Chondrocyte (in vitro differentiated cells): ENCODE results near the gene TMEM74B. TPM values are rescaled to one million over a fixed set of nuclear protein-coding genes. Genes with fewer than 3 reads are reported as not detected.

Experiments used
- DNase-seq: peaks from one replicate; pipeline ENCODE4 v3.0.0; 2021; ENCODE audit warnings: mixed read lengths, low spot score
- H3K27ac Mint-ChIP-seq: one replicate; pipeline ENCODE4 v1.8.0; 2021; ENCODE audit warnings: mild to moderate bottlenecking, moderate library complexity, mixed read lengths; ENCODE audit not compliant: unreplicated experiment
- H3K27me3 Mint-ChIP-seq: 2 replicates; pipeline ENCODE4 v1.8.0; 2021; ENCODE audit warnings: low read depth, mixed read lengths
- H3K36me3 Mint-ChIP-seq: 2 replicates; pipeline ENCODE4 v1.8.0; 2021; ENCODE audit warnings: low read depth, mixed read lengths
- H3K4me1 Mint-ChIP-seq: 2 replicates; pipeline ENCODE4 v1.8.0; 2021; ENCODE audit warnings: low read depth, mild to moderate bottlenecking, mixed read lengths
- H3K4me3 Mint-ChIP-seq: one replicate; pipeline ENCODE4 v1.8.0; 2021; ENCODE audit warnings: mild to moderate bottlenecking, moderate library complexity, mixed read lengths; ENCODE audit not compliant: unreplicated experiment
- H3K9me3 Mint-ChIP-seq: 2 replicates; pipeline ENCODE4 v1.8.0; 2021; ENCODE audit warnings: low read depth, mixed read lengths
- total RNA-seq: library from RNA; stranded (reverse); gene quantifications from 3 replicates; pipeline ENCODE4 v1.2.1, GENCODE V29; 2021
- TF ChIP-seq, protein P1 (sequence below): fragments of 200-600 bp; sonication (generic); IDR thresholded peaks from 2 replicates; pipeline ENCODE4 v1.5.0; 2021; ENCODE audit warnings: antibody characterized with exemption, mild to moderate bottlenecking, moderate library complexity

The TMEM74B gene
- total RNA-seq, 1 donor from 2014 or later = 0.65 TPM

DNA sequence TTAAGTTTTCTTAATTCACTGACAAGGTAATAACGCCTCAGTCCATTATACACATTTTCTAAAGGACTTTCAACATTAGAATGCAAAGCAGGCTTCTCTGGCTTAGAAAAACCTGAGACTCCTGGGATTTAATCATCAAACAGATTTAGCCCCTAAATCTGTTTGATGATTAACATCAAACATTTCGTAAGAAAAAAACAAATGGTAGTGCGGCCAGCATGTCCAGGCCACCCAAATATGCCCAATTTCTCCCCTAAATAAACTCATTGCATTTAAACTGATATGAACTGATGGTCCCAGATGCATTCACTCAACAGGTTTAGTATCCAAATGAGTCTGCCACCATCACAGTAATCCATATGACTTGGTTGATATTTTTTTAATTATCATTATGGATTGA is 6.2 kb downstream of the TMEM74B start:
- no peak overlapping the region for H3K27ac Mint-ChIP-seq
- no peak overlapping the region for H3K4me3 Mint-ChIP-seq
- H3K27me3 Mint-ChIP-seq = peaks cover 10% of the 10 kb centered on the region
- H3K36me3 Mint-ChIP-seq = peaks cover 5% of the 10 kb centered on the region
- H3K4me1 Mint-ChIP-seq = no peaks in the 10 kb centered on the region
- DNase-seq = no peak
- TF ChIP-seq, protein P1, sequence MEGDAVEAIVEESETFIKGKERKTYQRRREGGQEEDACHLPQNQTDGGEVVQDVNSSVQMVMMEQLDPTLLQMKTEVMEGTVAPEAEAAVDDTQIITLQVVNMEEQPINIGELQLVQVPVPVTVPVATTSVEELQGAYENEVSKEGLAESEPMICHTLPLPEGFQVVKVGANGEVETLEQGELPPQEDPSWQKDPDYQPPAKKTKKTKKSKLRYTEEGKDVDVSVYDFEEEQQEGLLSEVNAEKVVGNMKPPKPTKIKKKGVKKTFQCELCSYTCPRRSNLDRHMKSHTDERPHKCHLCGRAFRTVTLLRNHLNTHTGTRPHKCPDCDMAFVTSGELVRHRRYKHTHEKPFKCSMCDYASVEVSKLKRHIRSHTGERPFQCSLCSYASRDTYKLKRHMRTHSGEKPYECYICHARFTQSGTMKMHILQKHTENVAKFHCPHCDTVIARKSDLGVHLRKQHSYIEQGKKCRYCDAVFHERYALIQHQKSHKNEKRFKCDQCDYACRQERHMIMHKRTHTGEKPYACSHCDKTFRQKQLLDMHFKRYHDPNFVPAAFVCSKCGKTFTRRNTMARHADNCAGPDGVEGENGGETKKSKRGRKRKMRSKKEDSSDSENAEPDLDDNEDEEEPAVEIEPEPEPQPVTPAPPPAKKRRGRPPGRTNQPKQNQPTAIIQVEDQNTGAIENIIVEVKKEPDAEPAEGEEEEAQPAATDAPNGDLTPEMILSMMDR = no peak
- H3K9me3 Mint-ChIP-seq = no peaks in the 10 kb centered on the region

- H3K9me3 Mint-ChIP-seq = no peaks in the 10 kb centered on the region
- DNase-seq = no peak
- TF ChIP-seq, protein P1 = no peak
- peaks cover 5% of the 10 kb centered on the region for H3K36me3 Mint-ChIP-seq
- H3K4me1 Mint-ChIP-seq = no peaks in the 10 kb centered on the region
- H3K4me3 Mint-ChIP-seq = no peak overlapping the region
- peaks cover 6% of the 10 kb centered on the region for H3K27me3 Mint-ChIP-seq
- H3K27ac Mint-ChIP-seq = no peak overlapping the region
Measured at GRCh38 chr20:1178103-1178502, 6.7 kb downstream of the TMEM74B start.

- Mint-ChIP-seq H3K27me3 (peaks cover 4% of the 10 kb centered on the region), H3K4me1 (no peaks in the 10 kb centered on the region), H3K4me3 (no peak overlapping the region), H3K36me3 (peaks cover 6% of the 10 kb centered on the region), H3K27ac (no peak overlapping the region), H3K9me3 (no peaks in the 10 kb centered on the region)
- DNase-seq = no peak
- TF ChIP-seq, protein P1 = no peak
Measured at GRCh38 chr20:1177680-1178079, 7.1 kb downstream of the TMEM74B start.

DNA sequence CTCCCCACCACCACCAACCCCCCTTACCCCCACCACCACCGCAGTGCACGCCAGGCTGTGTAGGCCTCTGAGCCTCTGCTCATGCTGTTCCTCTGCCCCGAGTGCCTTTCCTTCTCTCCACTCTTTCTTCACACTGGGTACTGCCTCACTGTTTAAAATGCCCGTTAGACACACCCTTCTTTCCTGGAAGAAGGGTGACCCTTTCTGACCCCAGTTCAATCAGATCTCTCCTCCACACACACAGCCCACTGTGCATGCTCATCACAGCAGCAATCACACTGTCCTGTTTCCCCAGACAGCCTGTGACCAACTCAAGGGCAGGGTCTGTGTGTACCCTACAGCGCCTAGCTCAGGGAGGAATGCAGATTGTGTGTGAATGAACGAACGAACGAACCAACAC is 10.0 kb downstream of the TMEM74B start:
- H3K9me3 Mint-ChIP-seq = no peaks in the 10 kb centered on the region
- no peak overlapping the region for H3K4me3 Mint-ChIP-seq
- peaks cover 14% of the 10 kb centered on the region for H3K36me3 Mint-ChIP-seq
- TF ChIP-seq, protein P1 = no peak
- DNase-seq = no peak
- peak overlapping the region; percentile 10 for H3K27ac Mint-ChIP-seq
- H3K4me1 Mint-ChIP-seq = no peaks in the 10 kb centered on the region
- H3K27me3 Mint-ChIP-seq = no peaks in the 10 kb centered on the region

- no peak overlapping the region for H3K4me3 Mint-ChIP-seq
- H3K27me3 Mint-ChIP-seq = no peaks in the 10 kb centered on the region
- H3K36me3 Mint-ChIP-seq = peaks cover 21% of the 10 kb centered on the region
- DNase-seq = no peak
- H3K4me1 Mint-ChIP-seq = no peaks in the 10 kb centered on the region
- H3K27ac Mint-ChIP-seq = no peak overlapping the region
- TF ChIP-seq, protein P1 = no peak
- no peaks in the 10 kb centered on the region for H3K9me3 Mint-ChIP-seq
Measured at GRCh38 chr20:1173698-1174097, 11.1 kb downstream of the TMEM74B start.
